HUES6 (cell line): ENCODE measurements around the gene GALNT7.
A peak's percentile ranks its signal among the peaks of the same experiment; 100 is the strongest.

Experiments used
- H3K27ac ChIP-seq: 2 replicates; pipeline ENCODE4 v1.7.0; 2013; ENCODE audit warnings: low read depth, mild to moderate bottlenecking, low read length, inconsistent platforms
- H3K27me3 ChIP-seq: 2 replicates; pipeline ENCODE4 v1.6.1; 2013; ENCODE audit warnings: low read length; ENCODE audit not compliant: control insufficient read depth, insufficient read depth
- H3K36me3 ChIP-seq: 2 replicates; pipeline ENCODE4 v1.6.1; 2013; ENCODE audit warnings: low read length; ENCODE audit not compliant: control insufficient read depth, insufficient read depth
- H3K4me1 ChIP-seq: 2 replicates; pipeline ENCODE4 v1.6.1; 2013; ENCODE audit warnings: low read length; ENCODE audit not compliant: control insufficient read depth, insufficient read depth
- H3K4me3 ChIP-seq: 2 replicates; pipeline ENCODE4 v1.5.1; 2013; ENCODE audit warnings: low read depth, low read length
- H3K9ac ChIP-seq: one replicate; pipeline ENCODE4 v1.6.1; 2013; ENCODE audit warnings: mild to moderate bottlenecking, low read length
- H3K9me3 ChIP-seq: 2 replicates; pipeline ENCODE4 v1.6.1; 2013; ENCODE audit warnings: low read depth, low read length; ENCODE audit not compliant: control insufficient read depth, insufficient read depth

The GALNT7 gene

DNA sequence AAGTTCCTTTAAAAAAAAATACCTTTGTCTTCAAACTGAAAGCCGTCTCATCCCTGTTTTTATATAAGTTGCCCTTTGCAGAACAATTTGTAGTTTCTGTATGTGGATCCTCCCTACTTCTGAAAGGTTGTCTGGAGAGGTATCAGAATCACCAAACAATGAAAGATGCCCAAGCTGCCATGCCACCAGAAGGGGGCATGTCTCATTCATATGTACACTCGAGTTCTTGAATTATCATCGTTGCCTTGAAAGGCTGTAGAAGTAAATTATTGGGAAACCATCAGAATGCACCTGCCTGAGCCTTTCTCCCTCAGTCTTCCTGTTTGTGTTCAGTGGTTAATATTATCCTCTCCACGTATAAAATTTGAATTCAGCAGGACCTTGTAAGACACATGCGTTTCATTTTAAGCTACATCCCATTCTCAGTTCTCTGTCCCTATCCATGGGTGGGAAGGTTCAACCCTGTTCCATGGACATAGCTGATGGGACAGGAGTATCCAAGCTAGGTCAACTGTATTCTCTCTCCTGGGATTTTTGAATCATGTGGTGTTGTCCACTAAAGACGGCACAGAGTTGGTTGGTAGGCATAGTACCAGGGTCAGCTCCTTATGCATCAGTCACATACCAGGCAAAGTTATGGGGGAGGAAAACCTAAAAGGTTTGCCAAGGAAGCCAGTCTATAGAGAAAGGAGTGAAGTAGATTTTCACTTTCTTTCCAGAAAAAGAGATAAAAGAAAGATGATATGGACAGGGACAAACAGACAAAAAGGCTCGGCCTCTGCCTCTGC lies 24.0 kb downstream of the GALNT7 start:
- Histone ChIP-seq H3K27me3 (no peaks in the 10 kb centered on the region), H3K27ac (no peak overlapping the region), H3K4me3 (no peak overlapping the region), H3K9me3 (no peaks in the 10 kb centered on the region), H3K36me3 (no peaks in the 10 kb centered on the region), H3K4me1 (peaks cover 55% of the 10 kb centered on the region), H3K9ac (no peak overlapping the region)

DNA sequence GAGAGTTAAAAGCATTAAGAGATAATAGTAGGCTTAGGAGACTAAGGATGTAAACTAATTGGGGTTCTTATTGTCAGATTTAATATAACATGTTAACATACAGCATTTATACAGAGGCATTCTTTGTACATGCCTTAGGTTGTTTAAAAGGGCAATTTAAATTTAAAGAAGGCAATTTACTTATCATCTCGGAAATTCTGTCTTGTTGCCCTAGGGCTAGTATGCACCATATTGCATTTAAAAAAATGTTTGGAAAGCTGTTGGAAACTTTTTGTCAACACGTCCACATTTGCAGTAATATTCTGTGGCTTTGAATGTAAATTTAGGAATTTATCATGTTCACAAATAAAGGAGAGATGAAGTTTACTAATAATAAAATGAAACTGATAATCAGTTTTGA lies 25.5 kb downstream of the GALNT7 start:
- no peak overlapping the region for H3K4me3 ChIP-seq
- H3K9ac ChIP-seq = no peak overlapping the region
- H3K4me1 ChIP-seq = peaks cover 54% of the 10 kb centered on the region
- H3K27me3 ChIP-seq = no peaks in the 10 kb centered on the region
- no peaks in the 10 kb centered on the region for H3K9me3 ChIP-seq
- no peaks in the 10 kb centered on the region for H3K36me3 ChIP-seq
- no peak overlapping the region for H3K27ac ChIP-seq

GRCh38 chr4:173195109-173195508 lies 26.5 kb downstream of the GALNT7 start:
- no peaks in the 10 kb centered on the region for H3K9me3 ChIP-seq
- H3K27ac ChIP-seq = no peak overlapping the region
- H3K36me3 ChIP-seq = no peaks in the 10 kb centered on the region
- H3K27me3 ChIP-seq = no peaks in the 10 kb centered on the region
- H3K4me1 ChIP-seq = peaks cover 52% of the 10 kb centered on the region
- H3K9ac ChIP-seq = no peak overlapping the region
- H3K4me3 ChIP-seq = no peak overlapping the region

DNA sequence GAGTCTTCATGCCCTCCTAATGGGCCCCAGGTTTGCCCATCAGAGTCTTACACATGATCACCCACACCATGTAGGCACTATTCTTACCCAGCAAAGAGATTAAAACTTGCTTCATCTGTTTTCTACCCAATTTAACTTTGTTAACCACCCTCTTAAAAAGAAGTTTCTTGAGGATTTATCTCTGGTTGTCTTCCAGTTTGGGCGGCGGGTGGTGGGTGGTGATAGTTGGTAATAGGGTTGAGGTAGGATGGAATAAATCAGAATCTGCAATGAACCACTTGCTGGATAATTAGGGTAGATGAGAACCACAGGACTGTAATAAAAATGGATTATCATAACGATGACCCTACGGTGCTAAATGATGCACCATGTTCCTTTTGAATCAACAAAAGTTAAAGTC lies 30.9 kb downstream of the GALNT7 start:
- Histone ChIP-seq H3K27me3 (no peaks in the 10 kb centered on the region), H3K36me3 (no peaks in the 10 kb centered on the region), H3K4me3 (no peak overlapping the region), H3K9ac (no peak overlapping the region), H3K4me1 (peaks cover 14% of the 10 kb centered on the region), H3K9me3 (no peaks in the 10 kb centered on the region), H3K27ac (no peak overlapping the region)

GRCh38 chr4:173200103-173200884 lies 31.7 kb downstream of the GALNT7 start:
- Histone ChIP-seq H3K9ac (no peak overlapping the region), H3K9me3 (no peaks in the 10 kb centered on the region), H3K27me3 (no peaks in the 10 kb centered on the region), H3K27ac (no peak overlapping the region), H3K4me1 (peaks cover 9% of the 10 kb centered on the region), H3K4me3 (no peak overlapping the region), H3K36me3 (peaks cover 6% of the 10 kb centered on the region)

DNA sequence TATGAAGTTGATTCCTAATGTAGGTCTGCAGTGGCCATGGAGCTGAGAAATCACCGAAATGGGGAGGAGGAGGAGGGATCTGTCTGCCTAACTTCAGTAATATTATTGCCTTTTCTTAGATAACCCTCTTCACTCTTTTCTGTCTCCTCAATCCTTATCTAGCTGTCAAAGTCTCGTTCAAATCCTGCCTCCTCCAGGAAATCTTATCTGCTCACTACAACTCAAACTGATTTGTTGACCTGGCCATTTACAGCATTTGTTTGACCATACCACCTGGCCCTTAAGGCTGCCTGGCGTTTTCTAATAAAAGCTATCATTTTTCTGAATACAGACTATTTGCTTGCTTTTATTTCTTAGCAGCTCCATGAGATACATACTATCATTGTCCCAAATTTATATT lies 33.8 kb downstream of the GALNT7 start:
- Histone ChIP-seq H3K9me3 (no peaks in the 10 kb centered on the region), H3K9ac (no peak overlapping the region), H3K27me3 (no peaks in the 10 kb centered on the region), H3K36me3 (peaks cover 6% of the 10 kb centered on the region), H3K27ac (no peak overlapping the region), H3K4me3 (no peak overlapping the region), H3K4me1 (peaks cover 17% of the 10 kb centered on the region; the same call in 1 of the 2 replicates)

- Histone ChIP-seq H3K4me1 (peaks cover 22% of the 10 kb centered on the region), H3K9ac (no peak overlapping the region), H3K4me3 (no peak overlapping the region), H3K27ac (no peak overlapping the region), H3K36me3 (peaks cover 6% of the 10 kb centered on the region), H3K9me3 (no peaks in the 10 kb centered on the region), H3K27me3 (no peaks in the 10 kb centered on the region)
These were observed 37.0 kb downstream of the GALNT7 start for GRCh38 chr4:173205656-173206055.

DNA sequence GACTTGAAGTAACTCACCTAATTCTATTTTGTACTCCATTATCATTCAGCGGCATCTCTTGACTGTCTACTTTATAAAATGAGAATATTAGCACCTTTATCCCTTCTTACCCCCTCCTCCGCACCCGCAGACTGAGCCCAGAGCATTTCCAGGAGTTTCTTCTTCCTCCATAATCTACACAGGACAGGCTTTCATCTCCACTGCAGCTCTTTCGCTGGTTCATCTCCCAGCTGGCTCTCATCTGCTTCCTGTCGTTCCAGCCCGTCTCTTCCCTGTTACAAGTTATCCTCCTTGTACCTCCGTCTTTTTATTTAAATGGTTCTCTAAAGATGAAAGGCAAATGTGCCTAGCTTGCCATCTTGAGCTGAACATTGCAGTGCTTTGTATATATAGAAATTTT lies 39.8 kb downstream of the GALNT7 start:
- Histone ChIP-seq H3K27ac (no peak overlapping the region), H3K36me3 (peaks cover 6% of the 10 kb centered on the region), H3K27me3 (no peaks in the 10 kb centered on the region), H3K4me1 (peaks cover 43% of the 10 kb centered on the region), H3K9me3 (no peaks in the 10 kb centered on the region), H3K9ac (no peak overlapping the region), H3K4me3 (no peak overlapping the region)

GRCh38 chr4:173211222-173211621 lies 42.6 kb downstream of the GALNT7 start:
- Histone ChIP-seq H3K4me3 (no peak overlapping the region), H3K36me3 (no peaks in the 10 kb centered on the region), H3K9ac (no peak overlapping the region), H3K27me3 (no peaks in the 10 kb centered on the region), H3K9me3 (no peaks in the 10 kb centered on the region), H3K4me1 (peaks cover 42% of the 10 kb centered on the region), H3K27ac (no peak overlapping the region)

GRCh38 chr4:173211838-173212237 lies 43.2 kb downstream of the GALNT7 start:
- no peak overlapping the region for H3K4me3 ChIP-seq
- peaks cover 36% of the 10 kb centered on the region for H3K4me1 ChIP-seq
- H3K36me3 ChIP-seq = no peaks in the 10 kb centered on the region
- H3K27me3 ChIP-seq = no peaks in the 10 kb centered on the region
- no peaks in the 10 kb centered on the region for H3K9me3 ChIP-seq
- no peak overlapping the region for H3K9ac ChIP-seq
- H3K27ac ChIP-seq = 0 out of 2 replicates have a peak overlapping the region, but pooled peaks have one; percentile 54

DNA sequence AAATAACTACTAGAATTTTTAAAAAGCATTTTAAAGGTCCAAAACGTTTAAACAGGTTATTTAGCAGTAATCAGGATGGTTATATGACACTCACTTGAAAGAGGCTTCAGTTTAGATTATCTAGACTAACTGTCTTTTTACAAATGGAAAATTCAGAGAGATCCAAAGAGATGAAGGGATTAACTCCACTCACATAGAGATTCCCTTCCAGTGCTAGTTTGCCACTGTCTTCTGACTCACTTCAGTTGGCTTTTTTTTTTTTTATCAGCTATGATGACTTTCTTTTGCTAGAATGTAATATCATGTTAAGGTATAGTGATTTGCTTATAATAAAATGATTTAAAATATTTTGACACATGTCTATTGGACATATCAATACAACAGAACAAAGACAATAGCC lies 43.8 kb downstream of the GALNT7 start:
- peaks cover 38% of the 10 kb centered on the region for H3K4me1 ChIP-seq
- no peak overlapping the region for H3K9ac ChIP-seq
- H3K4me3 ChIP-seq = no peak overlapping the region
- H3K36me3 ChIP-seq = no peaks in the 10 kb centered on the region
- no peaks in the 10 kb centered on the region for H3K27me3 ChIP-seq
- H3K27ac ChIP-seq = 0 out of 2 replicates have a peak overlapping the region, but pooled peaks have one; percentile 54
- no peaks in the 10 kb centered on the region for H3K9me3 ChIP-seq
